HG02943 (cell line): Measurements from ENCODE around the gene H1-8.

Experiments
- ATAC-seq: cut with Tn5 transposase; IDR thresholded peaks from one replicate; pipeline ENCODE4 v1.9.1; 2021; ENCODE audit warnings: mild to moderate bottlenecking, low read depth, moderate library complexity; ENCODE audit not compliant: unreplicated experiment

H1-8 gene

DNA sequence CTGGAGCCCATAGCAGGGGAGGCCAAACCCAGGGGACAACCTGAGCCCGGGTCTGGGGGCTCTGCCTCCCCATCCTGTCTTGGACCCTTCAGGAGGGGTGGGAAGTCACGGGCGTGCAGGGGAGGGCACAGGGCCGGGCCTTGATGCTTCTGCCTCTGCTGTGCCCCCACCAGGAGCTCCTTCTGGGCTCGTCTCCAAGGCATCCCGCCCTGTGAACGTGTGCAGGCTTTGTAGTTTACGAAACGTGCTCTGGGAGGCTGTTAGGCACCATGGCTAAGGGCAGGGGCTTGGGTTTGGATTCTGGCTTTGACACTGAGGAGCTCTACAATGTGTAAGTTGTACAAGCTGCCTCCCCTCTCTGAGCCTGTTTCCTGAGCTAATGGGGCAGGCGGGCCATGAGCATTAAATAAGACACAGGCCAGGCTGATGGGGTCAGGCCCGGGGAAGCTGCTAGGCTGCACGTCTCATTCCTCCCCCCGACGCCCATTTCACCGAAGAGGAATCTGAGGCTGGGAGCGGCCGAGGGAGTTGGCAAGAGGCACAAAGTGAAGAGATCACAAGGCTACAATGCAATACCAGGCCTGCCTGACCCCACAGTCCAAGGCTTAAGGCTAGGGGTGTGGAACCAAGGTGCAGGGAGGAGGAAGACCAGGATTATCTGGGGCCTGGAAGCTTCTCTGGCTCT lies 43.9 kb downstream of the H1-8 start:
- no peak for ATAC-seq

DNA sequence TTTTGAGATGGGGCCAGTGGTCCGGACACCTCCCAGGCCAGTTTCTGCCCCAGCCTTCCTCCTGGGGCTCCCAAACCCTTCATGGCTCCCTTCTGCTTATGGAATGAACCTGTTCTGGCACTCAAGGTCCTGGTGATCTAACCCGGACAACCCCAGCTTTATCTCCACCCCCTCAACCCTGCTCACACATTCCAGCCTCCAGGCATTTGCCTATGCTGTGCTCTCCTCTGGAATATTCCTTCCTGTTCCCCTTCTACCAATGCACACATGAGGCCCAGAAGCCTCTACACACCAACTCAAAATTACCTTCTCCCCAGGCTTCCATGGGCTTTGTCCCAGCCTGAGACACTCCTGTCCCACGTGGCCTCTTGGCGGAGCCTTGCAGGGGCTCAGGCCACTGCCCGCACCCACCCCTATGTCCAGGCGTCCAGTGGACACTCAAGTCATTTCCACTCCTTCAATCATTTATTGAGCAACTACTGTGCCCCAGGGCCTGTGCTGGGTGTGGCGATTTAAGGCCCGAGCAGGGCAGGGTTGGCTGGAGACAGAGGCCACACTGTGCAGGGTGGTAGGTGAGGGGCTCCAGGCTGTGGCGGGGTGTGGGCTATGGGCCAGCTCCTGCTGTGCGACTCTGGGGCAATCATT lies 44.7 kb downstream of the H1-8 start:
- no peak for ATAC-seq

DNA sequence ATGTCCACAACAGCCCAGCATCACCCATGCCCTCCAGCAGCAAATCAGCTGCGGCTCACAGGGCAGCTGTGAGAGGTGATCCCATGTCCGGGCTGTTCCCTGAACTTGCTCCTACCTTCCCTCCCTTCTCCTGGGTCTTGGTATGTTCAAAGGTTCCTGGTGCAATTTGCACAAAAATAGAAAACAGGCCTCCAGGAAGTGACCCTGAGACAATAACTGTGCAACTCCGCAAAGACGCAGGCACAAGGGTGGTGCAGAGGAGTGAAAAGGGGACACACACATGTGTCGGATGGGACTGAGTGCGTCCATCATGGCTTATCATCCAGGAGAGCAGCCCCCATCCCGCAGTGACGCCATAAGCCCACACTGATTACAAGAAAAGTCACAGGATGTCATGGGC lies 47.2 kb downstream of the H1-8 start:
- ATAC-seq: no peak

DNA sequence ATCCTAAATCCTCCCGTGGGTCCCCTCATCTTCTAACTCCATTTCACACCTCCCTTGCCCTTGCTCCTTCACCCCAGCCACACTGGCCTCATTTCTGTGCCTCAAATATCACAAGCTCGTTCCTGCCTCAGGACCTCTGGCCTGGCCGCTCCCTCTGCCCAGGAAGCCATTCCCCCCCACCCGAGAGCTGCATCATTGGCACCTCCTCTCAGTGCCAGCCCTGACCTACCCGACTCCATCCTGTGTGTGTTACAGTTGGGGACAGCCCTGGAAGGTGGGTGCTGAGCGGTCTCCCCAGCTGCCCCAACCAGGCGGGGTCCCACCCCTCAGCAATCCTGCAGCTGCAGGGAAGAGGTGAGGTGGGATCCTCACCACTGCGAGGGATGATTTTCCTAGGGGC lies 49.0 kb downstream of the H1-8 start:
- no peak for ATAC-seq

DNA sequence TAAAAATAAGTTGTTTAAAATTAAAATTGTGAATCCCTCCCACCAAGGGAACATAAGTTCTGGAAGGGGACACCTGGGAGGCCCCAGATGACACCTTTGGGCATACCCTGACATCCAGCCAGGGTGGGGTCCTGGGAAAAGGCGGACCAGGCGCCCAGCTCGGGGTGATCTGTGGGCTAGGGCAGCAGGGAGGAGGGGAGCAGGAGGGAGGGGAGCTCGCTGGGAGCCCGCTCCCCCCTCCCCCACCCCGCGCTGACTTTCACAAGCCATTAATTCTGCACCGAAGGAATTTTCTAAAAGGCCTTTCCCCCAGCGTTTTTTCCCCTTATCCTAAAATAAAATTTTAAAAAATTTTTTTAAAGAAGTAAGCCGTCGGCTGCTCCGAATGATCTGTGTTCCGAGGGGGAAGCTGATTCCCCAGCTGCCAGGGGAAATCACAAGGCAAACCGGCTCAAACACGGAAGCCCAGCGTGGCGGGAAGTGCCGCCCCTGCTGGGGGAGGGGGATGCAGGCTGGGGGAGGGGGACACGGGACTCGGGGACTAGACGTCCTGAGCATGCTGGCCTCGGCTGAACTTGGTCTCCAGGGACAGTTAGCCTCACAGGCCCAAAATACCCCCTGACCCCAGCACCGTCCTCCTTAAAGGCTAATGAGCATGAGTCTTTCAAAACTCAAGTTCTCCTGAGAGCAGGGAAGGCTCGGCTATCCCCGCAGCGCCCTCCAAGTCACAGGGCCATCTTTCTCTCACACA lies 49.6 kb downstream of the H1-8 start:
- ATAC-seq: no peak

DNA sequence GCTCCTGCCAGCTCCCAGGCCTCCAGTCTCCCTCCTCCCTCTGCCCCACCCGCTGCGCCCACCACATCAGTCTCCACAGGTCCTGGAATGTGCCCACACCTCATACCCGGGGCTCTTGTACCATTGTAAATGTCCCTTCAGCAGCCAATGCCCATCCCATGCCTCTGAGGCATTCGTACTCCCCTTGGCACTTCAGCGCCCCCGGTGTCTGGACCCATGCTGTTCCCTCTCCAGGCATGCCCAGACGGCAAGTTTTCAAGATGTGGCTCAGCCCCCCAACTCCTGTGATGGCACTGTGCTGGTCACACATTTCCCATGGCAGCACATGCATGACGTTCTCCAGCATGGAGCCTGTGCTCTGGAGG lies 50.2 kb downstream of the H1-8 start:
- no peak for ATAC-seq

DNA sequence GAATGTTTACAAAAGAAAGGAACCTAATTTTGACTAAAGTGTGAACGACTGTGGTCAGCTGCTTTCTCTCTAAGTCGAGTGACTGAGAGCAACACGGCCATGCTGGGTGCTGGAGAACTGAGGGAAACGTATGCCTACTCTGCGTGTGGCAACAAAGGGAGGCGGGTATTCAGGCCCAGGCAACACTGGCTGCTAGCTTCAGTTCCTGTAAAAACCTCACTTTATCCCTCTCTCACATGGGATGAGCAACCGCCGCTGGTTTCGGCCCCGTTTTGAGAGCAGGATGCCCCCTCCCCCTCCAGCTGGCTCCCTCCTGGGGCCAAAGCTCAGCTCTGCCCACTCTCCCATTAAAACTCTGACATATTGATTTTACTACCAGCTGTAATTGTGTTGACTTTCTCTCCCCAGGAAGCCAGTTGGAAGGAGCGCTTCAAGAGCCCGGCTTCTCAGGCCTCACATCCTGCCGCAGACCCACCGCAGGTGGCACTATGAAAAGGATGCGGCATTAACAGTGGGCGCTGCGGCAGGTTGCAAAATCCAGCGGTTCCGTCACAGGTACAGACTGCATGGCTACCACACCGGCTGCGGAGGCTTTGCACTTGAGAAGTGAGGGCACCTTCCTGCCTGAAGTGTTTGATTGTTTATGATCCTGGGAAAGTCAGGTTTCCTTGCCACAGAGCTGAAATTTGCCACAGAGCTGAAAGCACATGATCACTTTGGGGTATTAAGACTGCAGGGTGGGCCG lies 50.8 kb downstream of the H1-8 start:
- no peak for ATAC-seq

DNA sequence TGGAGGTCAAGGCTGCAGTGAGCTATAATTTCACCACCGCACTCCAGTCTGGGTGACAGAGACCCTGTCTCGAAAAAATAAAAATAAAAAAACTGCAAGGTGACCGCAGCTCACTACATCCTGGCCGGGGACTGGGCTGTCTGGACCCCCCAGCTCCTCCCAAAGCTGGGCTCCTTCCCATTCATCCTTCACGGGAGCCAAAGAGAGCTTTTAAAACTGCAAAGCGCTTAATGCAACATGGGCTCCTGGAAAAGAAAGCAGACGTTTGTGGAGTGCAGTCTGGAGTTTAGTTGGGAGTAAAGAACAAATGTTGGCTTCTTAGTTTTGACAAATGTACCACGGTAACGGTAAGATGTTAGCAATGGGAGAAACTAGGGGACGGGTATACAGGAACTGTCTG lies 51.4 kb downstream of the H1-8 start:
- no peak for ATAC-seq

DNA sequence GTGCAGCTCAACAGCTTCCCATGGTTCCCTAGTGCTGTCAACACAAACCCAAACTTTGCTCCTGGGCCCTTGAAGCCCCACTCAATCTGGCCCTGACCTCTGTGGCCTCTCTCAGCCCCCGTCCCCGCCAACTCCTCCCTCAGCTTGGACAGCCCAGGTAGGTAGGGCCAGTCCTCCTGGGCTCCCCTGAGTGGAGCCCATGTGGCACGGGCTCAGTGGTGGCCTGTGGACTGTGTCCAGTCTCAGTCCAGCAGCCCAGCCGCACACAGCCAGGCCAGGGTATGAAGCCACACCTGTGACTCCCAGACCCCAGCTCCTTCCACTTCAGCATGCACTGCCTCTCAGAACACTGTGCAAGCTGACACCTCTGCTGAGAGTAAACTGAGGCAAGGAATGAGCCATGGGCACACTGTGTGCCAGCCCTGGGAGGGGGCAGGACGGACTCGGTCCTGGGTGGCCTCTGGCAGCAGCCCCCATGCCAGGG lies 52.0 kb downstream of the H1-8 start:
- no peak for ATAC-seq

DNA sequence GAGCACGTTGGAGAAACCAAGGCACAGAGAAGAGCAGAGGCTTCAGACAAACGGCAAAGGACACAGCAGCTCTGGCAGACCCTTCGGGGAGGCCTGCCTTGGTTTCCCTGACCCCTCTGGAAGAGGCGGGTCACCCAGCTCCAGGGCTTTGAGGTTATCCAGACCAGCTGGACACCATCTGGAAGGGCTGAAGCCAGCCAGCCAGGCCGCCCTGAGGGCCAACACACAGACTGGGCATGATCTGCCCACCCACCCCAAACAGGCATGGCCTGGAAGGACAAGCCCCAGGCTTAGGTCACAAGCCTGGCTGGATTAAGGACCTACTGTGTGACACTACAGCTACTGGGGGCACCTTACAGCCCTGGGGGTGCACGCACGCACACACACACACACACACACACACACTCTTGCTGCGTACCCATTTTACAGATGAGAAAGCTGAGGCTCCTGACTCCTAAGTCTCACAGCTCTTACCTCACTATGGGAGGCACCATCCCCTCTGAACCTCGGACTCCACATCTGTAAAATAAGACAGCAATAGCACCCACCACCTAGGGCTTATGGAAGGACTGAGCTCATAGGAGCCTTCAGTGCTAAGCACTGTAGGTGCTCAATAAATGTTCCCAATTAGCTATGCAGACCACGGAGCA lies 52.7 kb downstream of the H1-8 start:
- no peak for ATAC-seq

DNA sequence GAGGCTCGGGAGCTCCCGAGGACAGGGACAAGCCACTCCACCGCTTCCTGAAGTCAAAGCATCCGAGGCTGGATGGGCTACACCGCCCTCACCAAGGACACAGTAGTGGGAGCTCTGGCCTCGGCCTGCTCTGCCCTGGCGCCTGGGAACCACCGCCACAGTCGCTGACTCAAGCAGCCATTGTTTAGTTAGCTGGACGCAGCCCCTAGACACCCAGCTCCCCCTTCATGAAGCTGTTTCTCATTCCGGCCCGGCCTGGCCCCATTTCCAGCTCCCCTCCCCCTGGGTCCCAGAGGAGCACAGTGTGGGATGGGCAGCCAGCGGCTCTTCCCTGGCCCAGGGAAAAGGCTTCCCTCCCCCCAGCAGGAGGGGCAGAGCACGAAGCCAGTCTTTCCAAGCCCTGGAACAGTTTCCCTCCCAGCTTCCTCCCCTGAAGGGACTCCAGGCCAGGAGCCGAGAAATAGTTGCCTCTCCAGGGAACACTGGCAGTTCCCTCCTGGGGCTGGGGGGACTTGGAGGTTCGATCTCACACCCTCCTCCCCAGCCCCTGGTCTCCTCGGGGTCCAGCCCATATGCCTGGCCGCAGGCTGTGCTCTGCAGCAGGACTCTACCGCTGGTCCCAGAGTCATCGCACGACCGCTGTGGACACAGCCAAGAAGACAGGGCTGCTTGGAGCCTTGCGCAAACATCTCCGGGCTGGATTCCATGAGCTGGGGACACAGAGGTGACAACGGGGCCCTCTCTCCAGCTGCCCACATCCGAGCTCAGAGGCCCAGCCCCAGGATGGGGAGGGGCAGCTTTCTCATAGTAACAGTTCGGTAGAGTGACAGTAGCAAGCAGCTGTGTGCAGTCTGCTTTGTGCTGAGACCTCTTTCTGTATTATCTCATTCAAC lies 53.5 kb downstream of the H1-8 start:
- no peak for ATAC-seq

DNA sequence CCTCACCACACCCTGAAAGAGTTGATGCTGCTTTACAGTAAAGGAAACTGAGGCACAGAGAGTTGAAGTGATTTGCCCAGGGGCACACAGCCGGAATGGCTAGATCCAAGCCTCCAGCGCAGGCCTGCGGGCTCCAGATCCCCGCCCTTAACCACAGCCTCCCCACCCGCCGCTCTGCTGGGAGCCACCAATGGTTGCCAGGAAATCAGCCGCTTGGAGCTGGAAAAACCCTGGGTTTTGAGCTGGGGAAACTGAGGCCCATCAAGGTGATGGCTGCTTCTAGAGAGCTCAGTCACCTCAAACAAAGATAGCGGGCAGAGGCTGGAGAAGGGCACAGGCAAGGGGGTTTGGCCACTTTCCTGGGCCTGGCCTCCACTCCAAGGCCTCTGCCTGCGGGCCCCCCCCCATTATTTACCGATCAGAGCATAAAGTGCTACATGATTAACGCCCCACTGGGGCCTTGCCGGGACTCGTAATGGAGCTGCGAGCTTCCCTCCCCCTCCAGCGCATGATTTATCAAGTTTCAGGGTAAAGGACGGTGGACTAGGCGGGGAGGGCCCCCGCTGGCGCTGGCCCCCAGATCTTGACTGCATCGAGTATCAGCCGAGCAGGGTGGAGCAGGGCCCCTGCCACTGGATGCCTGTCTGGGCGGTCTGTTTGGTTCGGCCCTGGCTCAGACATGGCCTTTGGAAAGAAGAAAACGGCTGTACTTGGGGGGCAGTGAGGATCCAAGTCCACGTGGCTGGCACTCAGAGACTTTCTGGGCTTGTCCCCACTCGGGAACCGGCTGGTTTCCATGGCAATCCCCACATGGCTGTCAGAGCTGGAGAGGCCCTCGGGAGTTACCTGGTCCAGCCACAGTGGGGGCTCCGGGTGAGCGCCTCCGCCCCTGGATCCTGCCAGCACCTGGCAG lies 54.4 kb downstream of the H1-8 start:
- no peak for ATAC-seq

DNA sequence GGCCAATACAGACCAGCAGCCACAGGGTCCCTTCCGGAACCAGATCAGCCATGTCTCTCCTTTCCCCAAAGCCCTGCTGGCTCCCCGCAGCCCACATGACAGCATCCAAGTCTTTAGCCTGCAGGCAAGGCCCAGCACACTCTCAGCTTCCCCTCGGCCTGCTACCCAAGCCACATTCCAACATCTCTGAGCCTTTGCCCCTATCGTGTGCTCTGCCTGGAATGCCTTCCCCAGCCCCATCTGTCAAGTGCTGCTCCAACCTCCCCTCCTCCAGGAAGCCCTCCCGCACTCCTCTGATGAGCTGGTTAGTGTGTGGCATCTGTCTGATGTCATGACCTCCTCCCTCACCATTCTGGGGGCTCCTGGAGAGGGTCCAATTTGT lies 55.0 kb downstream of the H1-8 start:
- no peak for ATAC-seq

DNA sequence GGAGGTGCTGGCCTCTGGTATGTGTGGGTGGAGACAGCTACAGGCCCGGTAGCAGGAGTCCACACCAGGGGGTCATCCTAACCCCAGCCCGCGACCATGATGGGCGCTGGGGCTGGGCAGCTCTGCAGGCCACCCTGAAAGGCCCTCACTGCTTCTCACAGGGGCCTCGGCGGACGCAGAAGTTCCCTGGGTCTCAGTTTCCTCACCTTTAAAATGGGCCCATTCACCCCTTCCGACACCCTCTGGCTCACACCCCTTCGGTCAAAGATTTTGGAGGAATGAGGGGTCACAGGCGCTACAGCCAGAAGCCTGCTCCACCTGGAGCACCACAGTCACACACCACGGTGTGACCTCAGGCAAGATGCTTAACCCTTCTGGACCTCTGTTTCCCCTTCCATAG lies 55.5 kb downstream of the H1-8 start:
- ATAC-seq: no peak

DNA sequence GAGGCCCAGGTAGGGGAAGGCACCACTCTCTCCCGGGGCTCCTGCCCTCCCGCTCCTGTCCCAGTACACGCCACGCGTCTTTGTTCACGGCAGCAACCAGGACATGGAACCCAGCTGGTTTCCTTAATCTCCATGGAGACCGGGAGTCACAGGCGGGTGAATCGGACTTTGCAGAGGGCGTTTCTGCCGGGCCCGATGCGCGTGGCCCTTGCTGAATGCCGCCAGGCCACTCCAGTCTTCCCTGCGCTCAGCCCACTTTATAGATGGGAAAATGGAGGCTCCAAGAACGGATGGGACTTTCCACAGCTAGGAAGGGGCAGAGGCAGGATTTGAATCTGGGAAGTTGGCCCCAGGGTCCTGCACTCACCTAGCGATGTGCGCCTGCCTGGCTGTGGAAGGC lies 56.1 kb downstream of the H1-8 start:
- ATAC-seq: no peak

DNA sequence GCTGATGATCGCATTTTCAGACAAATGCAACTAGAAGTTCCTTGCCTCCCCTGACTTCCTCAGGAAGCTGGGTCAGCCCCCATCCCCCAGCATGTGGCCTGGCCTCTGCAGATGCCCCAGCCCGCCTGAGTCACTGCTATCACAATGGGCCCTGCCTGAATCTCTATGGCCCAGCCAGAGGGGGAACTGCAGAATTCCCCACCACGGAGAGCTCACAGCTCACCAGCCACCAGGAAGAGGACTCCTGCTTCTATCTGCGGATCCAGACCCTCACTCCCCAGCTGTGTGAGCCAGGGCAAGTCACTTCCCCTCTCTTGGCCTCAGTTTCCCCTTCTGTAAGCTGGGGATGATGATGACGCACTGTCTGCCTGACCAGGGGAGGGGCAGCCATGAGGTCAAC lies 56.6 kb downstream of the H1-8 start:
- no peak for ATAC-seq

DNA sequence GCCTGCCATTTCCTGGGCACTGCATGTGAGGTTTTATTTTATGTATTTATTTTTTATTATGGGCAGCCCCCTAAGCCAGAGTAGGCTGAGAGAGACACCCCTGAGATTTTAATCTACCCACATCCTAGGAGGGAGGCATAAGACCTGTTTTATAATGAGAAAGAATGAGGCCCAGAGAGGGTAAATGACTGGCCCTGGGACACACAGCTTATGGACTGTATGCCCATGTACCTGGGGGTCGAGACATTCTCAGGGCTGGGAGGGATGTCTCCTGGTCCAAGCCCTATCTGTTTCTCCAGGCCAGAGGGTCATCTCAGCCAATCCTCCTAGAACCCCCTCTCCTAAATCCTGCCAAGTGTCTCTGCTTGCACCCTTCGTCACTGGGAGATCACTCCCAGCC lies 57.4 kb downstream of the H1-8 start:
- no peak for ATAC-seq
